Globus pallidus (tissue), 1 donor: ENCODE data around the gene MVK.

Source experiments
- DNase-seq: peaks from one replicate; pipeline ENCODE4 v3.0.0-alpha.2; 2015; ENCODE audit warnings: low spot score

Gene MVK

DNA sequence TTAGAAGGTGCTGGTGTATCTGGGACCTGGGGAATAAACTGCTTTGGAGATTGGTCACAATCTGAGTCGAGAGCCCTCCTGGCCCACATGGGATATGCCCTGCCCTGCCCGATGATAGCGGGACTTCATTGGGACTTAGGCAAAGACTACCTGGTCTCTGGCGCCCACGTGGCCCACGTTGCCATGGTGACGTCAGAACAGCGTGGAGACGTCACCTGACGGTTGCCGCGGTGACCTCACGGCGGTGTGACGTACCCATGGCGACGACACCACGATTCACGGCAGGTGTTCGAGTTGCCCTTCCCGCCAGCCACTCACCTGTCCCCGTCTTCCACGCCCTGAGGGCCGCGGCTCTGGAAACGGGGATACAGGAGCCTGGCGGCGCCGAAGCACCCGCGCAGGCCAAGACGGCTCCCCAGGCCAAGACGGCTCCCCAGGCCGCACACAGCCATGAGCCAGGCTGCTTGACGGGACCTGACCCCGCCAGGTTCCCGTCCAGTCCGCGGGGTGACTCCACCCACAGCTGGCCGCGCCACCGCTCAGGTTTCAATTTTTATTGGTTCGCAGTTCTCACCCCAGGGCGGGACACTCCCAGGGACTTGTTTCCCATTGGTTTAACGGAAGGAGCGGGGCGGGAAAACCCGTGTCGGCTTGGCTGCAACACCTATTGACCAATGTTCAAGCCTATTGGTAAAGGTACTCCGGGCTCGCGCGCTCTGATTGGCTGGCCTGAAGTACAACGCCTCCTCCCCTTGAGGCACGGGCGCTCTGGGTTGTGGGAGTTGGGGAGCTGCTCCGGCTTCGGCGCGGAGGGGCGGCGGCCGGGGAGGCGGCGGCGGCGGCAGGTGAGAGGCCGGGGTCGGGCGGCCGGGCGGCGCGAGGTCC lies at the start of gene MVK, which contains the start of gene MMAB:
MVK (plus strand) TSS at position 766 of the 885 bp plus-strand sequence. CDS start 1,029 bp downstream, outside the sequence.
MMAB (minus strand) TSS at position 476 of the 885 bp plus-strand sequence; CDS start at position 452, 24 bp downstream.
- peak; percentile 98 for DNase-seq

DNA sequence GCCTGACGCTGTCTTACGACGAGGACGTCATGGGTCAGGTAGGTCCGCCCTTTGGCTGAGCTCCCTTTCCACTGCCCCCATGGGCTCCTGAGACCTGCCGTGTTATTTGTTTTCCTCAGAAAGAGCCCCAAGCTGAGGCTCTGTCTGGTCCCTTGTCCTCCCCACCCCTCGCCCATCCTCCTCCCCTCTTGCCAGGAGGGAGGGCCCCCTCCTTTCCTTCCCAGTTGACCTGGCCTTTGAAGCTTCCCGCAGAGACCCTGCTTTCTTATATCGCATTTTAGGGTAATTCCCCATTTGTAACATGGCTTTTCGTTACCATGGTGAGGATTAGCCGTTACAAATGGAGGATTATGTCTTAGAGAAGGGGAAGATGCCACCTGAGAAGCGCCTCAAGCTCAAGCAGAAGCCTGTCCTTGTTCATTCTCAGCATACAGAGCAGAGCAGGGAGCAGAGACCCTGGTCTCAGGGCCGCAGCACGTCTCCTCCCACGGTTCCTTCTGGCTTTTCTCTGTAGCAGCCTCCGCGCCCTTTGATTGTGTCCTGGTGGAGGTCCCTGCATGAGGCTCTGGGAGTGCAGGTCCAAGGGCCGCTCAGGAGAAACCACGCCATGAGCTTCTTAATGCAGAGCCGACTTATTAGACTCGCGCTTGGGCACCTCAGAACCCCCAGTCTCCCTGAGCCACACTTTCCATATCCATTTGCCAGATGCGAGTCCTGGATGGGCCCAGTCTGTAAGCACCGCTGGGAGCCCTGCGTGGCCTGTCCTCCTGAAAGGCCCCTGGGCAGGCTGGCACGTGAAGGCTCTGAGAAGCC lies 48.9 kb upstream of the MVK start:
- DNase-seq: no peak

DNA sequence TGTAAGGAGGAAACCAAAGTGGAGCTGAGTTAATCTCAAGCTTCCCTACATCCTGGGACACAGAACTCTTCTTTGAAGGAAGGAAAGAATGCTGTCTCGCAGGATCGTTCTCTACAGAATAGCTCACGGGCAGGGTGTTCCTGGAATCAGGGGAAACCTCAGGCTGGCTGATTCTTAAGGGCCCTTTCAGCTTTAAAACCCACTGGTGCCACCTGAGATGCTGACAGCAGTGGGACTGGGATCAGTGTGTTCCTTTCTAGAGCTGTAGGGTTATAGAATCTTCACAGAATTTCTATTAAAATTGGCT lies 48.4 kb upstream of the MVK start:
- DNase-seq: no peak

DNA sequence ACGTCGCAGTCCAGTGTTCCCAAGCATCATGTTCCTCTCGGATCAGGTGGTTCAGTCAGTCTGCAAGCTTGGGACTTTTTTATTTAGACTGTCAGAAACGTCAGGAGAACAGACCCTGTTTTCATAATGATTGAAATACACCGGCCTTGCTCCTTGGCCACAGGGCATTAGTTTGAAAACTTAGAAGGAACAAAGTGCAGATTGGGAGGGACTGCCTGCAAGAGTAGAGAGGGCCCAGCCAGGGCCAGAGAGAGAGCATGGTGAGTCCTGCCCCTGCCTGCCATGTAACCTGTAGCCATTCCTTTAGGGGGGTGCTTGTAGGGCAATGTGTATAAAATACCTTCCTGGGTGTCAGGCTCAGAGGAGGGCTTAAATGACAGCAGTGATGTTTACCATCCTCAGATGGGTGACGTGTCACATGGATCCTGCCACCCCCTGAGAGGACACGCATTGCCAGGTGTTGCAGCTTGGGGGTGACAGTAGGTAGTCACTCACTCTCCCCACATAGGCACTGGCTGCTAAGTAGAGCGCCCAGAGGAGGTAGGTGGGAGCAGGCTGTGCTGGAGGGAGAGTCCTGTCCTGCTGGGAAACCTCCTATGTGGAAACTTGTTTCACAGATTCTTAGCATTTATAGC lies 46.0 kb upstream of the MVK start:
- DNase-seq: no peak

DNA sequence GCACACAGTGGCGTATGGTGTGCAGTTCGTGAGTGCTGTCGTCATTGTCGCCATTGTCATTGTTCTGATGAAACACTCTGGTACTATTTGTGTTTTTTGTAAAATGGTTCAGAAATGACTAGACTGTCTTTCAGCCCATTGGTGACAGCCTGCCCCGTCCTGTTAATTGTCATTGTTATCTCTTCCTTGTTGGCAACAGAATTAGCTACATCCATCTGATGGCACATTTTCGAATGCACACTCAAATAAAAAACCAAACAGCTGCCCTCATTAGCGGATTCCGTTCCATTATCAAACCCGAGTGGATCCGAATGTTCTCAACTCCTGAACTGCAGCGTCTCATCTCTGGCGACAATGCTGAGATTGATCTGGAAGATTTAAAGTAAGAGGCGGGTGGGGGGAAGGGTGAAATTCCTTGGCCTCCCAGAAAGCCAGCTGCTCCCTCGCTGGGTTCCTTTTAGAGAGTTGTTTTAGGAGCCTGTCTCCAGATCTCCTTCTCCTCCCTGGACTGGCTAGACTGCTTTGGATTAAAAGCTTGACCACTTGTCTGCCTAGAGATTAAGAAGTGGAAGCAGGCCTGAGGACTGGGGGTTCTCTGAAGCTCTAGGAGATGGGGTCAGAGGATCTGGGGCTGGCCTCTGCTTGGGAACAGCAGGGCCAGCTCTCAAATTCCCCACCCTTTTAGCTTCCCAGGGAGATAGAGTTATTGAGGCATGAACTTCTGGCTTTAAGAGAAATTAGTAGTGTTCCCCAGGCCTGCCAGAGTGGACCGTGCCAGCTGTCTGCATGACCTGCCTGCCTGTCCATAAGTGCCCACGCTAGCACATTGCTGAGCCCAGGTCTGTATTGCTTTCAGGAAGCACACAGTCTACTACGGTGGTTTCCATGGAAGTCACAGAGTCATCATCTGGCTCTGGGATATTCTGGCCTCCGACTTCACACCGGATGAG lies 43.6 kb upstream of the MVK start:
- peak; percentile 40 for DNase-seq

DNA sequence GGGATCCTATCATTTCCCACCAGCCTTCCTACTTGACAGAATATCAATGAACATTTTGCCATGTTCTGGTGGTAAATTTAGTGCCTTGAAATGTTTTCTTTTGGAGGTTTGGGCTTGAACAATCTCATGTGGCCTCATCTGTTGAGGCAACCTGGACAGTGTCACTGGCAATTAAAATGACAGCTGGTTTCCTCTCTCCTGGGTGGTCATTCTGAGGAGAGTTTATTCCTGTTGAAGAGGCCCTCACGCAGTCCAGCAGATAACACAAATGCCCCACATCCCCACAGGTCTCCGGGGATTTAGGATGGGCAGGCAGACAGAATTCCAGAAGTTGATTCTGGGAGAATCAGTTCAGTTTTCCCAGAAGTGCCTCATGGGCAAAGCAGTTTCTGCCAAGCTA lies 42.2 kb upstream of the MVK start:
- DNase-seq: no peak

DNA sequence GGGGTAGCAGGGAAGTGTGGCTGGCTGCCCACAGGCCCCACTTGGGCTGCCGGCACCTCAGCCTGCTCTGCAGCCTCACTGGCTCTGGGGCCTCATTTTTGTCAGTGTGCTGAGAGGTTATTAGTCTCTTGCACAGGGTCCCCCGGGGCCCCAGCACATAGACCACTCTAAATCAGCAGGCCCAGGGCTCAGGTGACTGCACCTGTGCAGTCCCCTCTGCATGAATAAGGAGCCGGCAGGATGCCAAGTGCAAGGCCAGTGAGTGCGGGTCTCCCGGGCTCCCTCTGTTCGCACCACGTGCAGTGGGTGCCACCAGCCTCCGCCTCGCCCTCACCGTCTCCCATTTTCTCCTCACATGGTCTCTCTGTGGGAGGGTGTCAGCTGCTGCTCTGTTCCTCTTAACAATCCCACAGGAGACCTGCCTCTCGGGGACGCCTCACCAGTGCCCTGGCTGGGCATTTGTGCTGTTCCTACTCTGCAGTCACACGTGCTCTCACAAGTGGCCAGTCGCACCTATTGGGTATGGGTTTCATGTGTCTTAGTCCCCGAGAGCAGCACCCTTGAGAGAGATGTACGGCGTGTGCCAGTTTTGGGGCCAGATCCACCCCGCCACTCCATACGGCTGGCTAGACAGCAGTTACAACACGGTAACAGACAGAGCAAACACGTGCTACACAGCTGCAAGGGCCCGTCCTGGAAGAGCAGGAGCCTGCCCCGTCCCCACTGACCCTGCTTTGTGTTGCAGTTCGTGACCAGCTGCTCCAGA lies 40.7 kb upstream of the MVK start:
- no peak for DNase-seq

DNA sequence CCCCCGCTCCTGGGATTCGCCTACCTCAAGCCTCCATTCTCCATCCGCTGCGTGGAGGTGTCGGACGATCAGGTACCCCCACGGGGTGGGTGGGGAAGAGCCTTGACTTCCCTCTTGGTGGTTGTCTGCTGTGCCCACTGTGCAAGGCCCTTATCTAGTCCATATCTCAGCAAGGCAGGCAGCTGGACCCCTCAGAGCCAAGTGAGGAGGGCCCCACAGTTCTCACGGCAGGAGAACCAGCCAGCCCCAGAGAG lies 40.2 kb upstream of the MVK start:
- DNase-seq: no peak

DNA sequence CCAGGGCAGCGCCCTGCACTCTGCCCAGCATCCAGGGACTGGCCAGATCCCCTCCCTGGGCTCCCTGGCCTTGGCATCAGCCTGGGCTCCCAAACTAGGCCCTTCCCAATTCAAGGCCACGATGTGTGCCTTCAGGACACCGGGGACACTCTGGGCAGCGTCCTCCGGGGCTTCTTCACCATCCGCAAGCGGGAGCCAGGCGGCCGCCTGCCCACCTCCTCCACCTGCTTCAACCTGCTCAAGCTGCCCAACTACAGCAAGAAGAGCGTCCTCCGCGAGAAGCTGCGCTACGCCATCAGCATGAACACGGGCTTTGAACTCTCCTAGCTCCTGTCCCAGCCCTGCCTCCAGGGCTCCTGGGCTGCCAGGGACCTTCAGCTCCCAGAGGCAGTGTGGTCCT lies 39.1 kb upstream of the MVK start:
- DNase-seq: no peak

DNA sequence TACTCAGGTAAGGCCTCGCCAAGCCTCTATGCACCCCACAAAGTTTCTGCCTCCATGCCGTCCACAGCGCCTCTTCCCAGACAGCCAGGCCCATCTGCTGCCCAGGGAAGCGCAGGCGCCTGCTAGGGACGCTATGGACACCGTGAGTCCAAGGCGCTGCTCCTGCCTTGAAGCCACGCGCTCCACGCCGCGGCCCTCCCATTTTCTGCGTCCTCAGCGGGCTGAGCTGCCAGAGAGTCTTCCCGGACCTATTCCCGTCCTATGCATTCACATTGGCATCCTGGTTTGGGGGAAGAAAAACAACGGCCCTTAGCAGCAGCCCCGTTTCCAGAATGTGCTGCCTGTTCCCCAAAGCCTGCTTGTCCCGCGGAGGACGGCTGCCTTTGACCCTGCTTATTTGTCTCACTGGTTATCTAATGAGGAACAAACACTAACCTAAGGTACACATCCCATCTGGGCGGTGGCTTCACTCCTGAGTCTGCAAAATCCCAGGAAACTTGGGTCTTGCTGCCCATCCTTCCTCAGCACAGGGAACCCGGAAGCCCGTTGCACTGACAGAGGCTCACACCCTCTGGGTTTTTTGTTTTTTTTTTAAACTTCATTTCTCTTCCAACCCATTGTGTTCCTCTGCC lies 38.2 kb upstream of the MVK start:
- DNase-seq: no peak

DNA sequence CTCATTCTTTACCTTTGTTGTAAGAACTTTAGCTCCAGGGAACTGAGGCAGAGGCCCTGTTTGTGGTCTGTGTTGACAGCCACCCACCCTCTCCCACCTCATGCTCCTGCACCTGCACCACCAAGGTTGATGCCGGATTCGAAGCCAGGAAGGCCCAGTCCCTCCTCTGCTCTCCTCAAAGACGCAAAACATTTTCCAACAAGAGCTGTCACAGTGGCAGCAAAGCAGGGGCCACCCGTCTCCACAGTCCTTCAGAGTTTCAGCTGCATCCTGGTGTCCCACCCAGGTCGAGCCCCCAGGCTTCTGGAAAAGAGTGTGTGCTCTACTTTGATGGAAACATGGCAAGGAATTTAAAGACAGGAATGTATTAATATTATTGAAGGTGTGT lies 37.7 kb upstream of the MVK start:
- no peak for DNase-seq

DNA sequence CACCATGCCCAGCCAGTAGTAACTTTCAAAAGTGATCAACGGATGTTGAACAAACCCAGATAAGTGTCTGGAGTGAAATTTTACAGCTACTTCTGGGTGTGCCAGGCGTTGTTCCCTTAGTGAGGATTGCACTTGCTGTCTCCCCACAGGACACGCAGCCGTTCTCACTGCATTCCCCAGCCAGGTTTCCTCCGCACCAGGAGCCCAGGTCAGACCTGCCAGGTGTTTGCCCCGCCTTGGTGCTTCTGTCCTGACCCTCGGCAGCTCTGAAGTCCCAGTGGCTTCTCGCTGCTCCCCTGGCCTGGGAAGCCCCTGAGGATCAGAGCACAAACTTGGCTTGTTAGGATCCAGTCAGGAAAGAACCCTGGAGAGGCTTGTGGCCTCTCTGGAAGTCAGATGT lies 36.5 kb upstream of the MVK start:
- no peak for DNase-seq

DNA sequence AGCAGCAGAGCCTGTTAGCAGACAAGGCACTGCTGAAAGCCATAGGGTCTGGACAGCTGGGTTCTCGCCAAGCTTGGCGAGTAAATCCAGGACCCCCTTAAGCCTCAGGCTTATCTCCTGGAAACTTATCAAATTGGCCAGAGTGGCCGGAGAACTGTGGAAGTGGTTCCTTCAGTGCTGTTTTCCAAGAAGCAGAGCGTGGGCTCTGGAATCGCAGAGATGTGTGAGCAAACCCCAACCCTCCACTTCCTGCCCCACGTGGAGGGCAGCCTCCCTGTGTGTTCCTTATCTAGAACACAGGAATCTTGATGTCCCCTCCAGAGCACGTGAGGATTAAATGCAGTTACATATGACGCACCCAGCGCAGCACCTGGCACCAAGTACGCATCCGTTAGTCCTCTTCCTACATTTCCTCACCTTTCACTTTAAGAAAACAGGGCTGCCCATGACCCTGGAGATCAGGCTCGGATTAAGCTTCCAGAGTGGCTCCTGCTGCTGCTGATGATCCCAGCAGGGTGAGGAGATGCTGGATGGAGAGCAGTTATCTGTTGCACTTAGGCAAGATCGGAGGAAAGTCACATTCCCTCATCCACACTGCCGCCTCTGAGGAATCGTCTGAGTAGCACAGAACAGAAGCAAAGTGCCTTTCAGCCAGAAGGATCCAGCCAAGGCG lies 35.3 kb upstream of the MVK start:
- DNase-seq: no peak

DNA sequence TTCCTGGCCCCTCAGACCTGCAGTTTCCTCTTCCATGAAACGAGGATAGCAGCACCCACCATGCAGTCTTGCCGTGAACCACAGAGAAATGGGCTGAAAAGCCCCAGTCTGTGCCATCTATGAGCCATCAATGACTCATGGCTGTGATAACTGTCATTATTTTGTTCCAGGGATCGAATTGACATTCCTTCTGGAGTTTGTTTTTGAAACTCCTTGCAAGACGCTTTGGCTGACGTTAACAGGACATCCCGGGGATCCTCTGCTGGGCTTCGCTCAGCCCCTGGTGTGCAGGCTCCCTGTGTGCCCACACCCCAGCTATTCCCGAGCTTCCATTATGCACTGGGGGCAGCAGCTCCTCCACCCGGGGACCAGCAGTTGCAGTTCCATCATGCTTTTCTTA lies 34.1 kb upstream of the MVK start:
- no peak for DNase-seq

DNA sequence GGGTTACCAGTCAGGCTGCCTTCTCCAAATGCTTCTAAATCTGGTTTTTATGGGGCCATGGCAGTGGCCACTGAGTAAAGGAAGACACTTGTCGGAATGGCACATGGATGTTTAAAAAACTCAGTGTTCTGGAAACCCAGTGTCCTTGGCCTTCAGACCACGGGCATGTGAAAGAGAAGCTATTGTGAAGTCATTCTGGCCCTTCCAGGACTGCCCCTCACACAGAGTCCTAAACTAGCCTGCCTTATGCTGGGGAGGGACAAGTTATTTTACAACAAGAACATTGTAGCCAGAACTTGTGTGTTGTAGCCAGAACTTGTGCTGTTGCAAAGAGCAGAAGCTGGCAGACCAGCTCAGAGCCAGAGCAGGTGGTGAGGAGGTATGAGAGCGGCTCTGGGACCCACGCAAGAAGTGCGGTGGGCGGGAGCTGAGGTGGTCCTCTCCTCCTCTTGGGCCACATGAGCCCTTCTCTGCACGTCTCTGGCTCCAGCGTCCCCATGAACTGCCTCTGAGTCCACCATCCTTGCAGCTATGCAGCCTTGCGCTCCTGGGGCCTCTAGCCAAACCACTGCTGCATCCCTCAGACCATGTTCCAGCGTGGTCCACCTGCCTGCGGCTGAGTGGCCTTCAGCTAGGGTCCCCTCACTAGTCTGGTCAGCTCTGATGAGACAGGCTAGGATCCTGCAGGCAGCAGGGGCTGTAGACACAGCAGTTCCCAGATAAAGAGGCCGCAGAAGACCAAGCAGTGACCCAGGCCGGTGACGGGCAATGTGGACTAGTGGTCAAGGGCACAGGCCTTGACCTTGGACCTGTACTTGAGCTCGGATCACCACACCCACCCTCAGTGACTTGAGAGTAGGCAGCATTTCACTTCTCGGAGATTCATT lies 32.8 kb upstream of the MVK start:
- peak; percentile 42 for DNase-seq

DNA sequence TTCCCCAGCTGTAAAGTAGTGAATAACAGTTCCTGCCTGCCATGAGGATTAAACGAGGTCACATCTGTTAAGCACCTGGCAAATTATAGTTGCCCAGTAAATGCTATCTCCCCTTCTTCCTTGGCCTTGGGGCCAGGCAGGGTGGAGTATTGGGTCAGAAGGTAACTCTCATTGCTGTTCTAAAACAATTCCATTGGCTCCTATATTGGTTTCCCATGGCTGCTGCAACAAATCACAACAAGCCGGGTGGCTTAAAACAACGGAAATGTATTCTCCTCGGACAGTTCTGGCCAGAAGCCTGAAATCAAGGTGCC lies 32.2 kb upstream of the MVK start:
- no peak for DNase-seq

DNA sequence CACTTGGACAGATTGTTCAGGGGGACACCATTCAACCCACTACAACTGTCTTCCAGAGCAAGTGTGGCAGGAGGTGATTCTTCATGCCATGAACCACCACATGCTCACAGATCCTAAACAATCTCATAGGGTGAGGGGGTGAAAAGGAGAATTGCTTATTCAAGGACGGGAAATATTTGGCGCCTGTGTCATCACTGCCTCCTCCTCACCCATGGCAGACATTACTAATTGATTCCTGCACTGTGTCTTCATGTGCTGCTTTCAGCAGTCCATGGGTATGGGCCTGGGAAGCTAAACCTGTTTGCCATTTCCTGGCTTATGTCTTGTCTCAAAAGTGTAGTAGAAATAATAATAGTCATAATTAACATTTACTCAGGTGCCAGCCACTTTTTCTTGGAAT lies 31.6 kb upstream of the MVK start:
- no peak for DNase-seq

DNA sequence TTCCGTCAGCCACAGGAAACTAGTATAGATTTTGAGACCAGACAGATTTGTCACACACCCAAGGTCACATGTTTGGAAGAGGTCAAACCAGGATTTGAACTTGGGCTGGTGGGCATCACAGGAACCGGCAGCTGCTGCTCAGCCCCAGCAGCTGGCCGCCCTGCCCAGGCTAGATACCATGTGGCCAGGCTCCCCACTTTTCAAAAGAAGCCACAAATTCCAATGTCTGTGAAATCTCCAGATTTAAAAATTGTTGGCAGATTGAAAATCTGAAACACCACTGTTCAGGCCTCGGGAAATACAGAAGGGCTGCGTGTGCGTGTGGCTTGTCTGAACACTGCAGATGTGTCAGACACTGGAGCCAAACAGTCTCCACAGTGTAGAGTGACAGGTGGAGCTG lies 30.7 kb upstream of the MVK start:
- no peak for DNase-seq

DNA sequence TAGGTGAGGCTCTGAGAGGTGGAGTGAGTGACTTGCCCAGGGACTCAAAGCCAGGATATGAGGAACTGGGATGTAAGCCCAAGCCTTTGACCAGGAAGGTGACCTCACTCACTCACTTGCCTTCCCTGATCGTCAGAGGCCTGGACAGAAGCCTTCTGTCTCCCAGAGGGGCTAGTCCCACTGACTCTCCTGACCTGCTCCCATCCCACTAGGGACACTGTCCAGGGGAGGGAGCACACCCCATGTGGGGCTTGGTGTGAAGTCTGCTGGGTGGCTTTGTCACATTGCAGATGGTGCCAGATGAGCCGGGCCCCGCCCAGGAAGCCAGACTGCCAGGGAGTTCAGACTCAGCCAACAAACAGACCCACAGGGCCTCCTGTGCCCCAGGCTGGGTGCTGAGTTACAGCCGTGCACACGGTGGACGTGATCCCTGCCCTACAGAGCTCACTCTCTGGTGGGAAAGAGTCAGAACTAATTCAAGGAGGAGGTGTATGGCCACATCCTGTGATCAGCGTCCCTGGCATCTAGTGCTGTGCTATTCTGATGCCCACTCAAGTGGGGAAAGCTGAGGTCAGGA lies 28.6 kb upstream of the MVK start:
- DNase-seq: no peak
